SH-SY5Y (cell line): ENCODE data around the gene ECE1.

Experiments
- GATA2 ChIP-seq: IDR thresholded peaks from 2 replicates; pipeline ENCODE4 v1.6.1; 2011; ENCODE audit warnings: mild to moderate bottlenecking, low read depth, low read length
- GATA3 ChIP-seq: IDR thresholded peaks from 2 replicates; pipeline ENCODE4 v1.6.1; 2011; ENCODE audit warnings: low read depth, mild to moderate bottlenecking, low read length, moderate library complexity

DNA sequence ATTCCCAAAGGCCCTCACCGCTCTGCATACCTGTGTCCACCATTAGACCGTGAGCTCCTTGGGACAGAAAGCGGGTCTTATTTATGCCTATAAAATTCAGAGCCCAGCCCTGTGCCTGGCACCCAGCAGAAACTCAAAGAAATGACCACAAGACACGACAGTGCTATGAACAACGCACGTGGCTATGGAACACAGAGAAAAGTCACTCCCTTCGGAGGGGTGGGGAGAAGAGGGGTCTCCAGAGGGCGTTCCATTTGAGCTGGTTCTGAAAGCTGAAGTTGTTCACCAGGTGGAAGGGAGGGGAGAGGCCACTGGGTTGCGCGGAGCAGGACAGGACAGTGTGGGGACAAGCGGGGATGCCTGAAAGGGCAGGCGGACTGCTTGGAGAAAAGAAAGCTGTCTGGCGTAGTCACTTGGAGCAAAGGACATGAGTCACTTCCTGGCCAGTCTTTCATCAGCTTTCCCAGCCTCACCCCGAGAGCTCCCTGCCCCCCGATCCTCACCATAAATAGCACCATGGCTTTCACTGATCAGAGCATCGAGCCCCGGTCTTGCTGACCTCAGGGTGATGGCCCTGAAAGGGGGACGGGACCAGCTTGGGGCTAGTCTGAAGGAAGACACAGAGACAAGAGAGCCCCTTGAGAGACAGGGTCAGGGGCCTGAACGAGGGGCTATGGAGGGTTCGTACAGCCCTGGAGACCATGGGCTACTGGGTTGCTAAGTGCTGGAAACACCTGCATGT lies 28.5 kb downstream of the ECE1 start:
- TF ChIP-seq GATA2 (no peak), GATA3 (no peak)
